ENCODE results near the gene LCMT2.

LCMT2 gene

DNA sequence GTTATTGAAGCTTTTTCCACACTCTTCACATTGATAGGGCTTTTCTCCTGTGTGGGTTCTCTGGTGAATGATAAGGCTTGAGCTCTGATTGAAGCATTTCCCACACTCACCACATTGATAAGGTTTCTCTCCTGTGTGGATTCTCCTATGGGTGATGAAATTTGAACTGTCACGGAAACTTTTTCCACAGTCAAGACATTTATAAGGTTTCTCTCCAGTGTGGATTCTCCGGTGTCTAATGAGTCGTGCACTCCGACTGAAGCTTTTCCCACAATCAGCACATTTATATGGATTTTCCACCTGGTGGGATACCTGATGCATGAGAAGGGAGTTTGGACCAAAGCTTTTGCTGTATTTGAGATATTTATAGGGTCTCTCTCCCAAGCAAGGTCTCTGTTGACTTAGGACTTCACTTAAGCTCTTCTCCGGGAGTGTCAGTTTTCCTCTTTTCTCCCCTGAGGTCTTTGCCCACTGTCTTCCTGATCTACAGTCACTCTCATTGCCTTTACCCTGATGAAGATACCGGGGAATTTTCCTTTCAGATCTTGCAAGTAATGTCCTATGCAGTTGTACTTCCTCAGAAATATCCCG is 31.0 kb upstream of the LCMT2 start:
- TF ChIP-seq, protein P1, sequence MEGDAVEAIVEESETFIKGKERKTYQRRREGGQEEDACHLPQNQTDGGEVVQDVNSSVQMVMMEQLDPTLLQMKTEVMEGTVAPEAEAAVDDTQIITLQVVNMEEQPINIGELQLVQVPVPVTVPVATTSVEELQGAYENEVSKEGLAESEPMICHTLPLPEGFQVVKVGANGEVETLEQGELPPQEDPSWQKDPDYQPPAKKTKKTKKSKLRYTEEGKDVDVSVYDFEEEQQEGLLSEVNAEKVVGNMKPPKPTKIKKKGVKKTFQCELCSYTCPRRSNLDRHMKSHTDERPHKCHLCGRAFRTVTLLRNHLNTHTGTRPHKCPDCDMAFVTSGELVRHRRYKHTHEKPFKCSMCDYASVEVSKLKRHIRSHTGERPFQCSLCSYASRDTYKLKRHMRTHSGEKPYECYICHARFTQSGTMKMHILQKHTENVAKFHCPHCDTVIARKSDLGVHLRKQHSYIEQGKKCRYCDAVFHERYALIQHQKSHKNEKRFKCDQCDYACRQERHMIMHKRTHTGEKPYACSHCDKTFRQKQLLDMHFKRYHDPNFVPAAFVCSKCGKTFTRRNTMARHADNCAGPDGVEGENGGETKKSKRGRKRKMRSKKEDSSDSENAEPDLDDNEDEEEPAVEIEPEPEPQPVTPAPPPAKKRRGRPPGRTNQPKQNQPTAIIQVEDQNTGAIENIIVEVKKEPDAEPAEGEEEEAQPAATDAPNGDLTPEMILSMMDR (conservative IDR thresholded peaks at IDR 0.05; ENCODE audit: low read depth, low read length) = no peak
- no peak for DNase-seq (ENCODE audit: low read depth)
- H3K4me3 ChIP-seq (ENCODE audit: low read depth, low read length) = no peak overlapping the region

DNA sequence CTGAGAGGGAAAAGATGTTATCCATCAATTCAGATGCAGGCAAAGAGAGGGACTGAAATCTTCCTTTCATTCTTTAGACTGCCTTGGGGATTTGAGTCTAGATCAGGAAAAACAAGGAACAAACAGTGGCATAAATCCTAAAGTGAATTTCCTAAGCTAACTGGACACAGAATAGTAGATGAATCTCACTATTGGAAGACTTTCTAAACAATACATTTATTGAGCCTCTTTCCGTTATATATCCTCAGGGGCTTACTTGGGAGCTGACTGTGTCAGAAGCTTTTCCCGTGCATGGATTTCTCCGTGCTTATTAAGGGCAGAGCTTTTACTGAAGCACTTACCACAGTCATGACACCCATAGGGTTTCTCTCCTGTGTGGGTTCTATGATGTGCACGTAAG is 30.4 kb upstream of the LCMT2 start:
- DNase-seq (ENCODE audit: low read depth) = no peak
- H3K4me3 ChIP-seq (ENCODE audit: low read depth, low read length) = no peak overlapping the region
- TF ChIP-seq, protein P1 (conservative IDR thresholded peaks at IDR 0.05; ENCODE audit: low read depth, low read length) = no peak

DNA sequence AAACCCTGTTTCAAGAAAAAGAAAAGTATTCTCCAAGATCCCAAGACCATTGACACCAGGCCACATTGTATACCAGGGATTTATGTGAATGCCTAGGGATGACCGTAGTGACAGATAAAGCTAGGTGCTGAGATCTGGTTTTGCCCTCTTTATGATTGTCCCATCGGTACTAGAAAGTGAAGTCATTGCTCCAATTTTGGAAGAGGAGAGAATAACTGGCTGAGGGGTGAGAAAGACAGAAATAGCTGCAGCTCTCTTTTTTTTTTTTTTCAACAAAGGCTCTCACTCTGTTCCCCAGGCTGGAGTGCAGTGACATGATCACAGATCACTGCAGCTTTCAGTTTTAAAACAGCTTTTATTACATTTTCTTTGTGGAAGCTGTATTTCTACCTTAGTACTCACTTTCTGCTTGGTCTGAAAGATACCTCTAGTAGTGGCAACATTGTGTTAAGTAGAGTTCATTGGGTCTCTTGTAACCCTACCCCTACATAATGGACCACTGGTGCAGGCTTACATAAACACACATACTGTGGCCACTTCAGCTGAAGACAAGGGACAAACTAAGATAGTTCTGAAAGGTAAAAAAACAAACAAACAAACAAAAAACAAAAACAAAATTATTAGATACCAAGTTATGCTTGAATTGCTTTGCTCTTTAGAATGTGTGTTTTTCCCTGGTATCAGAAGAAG is 22.5 kb upstream of the LCMT2 start:
- H3K4me3 ChIP-seq (ENCODE audit: low read depth, low read length) = no peak overlapping the region
- TF ChIP-seq, protein P1 (conservative IDR thresholded peaks at IDR 0.05; ENCODE audit: low read depth, low read length) = no peak
- no peak for DNase-seq (ENCODE audit: low read depth)

DNA sequence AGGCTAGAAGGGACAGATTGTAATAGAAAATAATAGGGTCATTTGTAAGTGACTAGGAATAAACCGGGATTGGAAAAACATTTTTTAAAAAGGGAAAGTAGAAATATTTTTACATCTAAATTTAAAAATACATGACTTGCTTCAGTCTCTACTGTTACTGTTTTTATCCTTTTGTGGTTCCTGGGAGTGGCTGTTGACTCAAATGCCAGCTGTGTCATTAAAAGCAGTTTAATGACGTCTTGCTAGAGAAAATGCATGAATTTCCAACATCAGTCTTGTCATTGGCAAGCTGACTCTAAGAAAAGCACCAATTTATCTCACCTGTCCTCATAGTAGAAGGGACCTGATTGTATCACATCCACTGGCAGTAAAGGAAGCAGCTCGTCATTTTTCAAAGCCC is 16.7 kb upstream of the LCMT2 start:
- TF ChIP-seq, protein P1 (conservative IDR thresholded peaks at IDR 0.05; ENCODE audit: low read depth, low read length) = no peak
- no peak for DNase-seq (ENCODE audit: low read depth)
- no peak overlapping the region for H3K4me3 ChIP-seq (ENCODE audit: low read depth, low read length)

DNA sequence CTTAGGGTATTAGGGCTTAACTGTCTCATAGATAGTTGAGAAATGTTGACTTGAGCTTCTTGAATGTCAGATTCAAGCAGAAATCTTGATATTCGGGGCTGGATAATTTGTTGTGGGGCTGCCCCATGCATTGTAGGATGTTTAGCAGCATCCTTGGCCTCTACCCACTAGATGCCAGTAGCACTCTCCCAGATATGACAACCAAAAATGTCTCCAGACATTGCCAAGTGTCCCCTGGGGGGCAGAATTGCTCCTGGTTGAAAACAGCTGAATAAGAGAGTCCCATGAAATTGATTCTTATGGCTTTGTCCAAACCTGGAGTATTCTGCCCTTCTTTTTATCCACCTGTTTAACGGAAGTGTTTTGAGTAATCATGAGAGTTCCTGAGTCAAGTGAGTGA is 15.9 kb upstream of the LCMT2 start:
- TF ChIP-seq, protein P1 (conservative IDR thresholded peaks at IDR 0.05; ENCODE audit: low read depth, low read length) = no peak
- no peak for DNase-seq (ENCODE audit: low read depth)
- no peak overlapping the region for H3K4me3 ChIP-seq (ENCODE audit: low read depth, low read length)

DNA sequence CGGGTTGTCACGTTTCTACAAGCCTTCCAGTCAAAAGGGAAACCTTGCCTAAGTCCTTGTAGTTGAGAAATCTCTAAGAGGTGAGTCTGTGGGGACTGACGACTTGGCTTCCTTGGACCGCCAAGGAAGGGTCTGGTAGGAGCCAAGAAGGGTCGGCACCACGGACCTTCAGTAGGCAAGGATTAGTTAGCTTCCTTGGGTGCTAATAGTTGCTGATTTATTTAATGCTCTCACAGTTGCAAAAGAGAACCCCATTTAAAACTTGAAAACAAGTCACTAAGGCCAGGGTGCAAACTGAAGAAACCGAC is 361 bp upstream of the LCMT2 start:
- TF ChIP-seq, protein P1 (conservative IDR thresholded peaks at IDR 0.05; ENCODE audit: low read depth, low read length) = no peak
- H3K4me3 ChIP-seq (ENCODE audit: low read depth, low read length) = peak overlapping the region; percentile 86
- no peak for DNase-seq (ENCODE audit: low read depth)
